ENCODE results near the gene CYP4Z1.

- TF ChIP-seq CTCF (IDR thresholded peaks at IDR 0.05) (no peak), POLR2AphosphoS5 (IDR thresholded peaks at IDR 0.05) (no peak)
These were observed 7.7 kb upstream of the CYP4Z1 start for GRCh38 chr1:47059376-47059775.
